ENCODE data around the gene PPARG.
"Not testable (repeated sequence)": the region's sequence is repeated elsewhere in the genome, so short reads cannot be mapped to it uniquely, and the experiment has no call there.

Gene PPARG

DNA sequence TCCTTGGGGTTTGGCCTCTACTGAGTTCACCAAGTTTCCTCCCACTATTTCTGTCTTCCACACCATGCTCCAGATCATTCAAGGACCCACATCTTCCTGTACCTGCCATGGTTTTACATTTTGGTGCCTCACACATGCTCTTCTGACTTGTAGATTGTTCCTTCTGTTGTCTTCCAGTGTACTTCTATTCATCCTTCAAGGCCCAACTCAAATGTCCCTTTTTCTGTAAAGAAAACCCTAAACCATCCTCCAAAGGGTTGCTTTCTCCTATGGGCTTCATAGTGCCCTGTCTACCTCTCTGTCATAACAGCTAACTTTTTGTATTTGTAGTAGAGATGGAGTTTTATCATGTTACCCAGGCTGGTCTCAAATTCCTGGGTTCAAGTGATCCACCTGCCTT, 175.3 kb downstream of the PPARG start:
- TF ChIP-seq, protein P1, sequence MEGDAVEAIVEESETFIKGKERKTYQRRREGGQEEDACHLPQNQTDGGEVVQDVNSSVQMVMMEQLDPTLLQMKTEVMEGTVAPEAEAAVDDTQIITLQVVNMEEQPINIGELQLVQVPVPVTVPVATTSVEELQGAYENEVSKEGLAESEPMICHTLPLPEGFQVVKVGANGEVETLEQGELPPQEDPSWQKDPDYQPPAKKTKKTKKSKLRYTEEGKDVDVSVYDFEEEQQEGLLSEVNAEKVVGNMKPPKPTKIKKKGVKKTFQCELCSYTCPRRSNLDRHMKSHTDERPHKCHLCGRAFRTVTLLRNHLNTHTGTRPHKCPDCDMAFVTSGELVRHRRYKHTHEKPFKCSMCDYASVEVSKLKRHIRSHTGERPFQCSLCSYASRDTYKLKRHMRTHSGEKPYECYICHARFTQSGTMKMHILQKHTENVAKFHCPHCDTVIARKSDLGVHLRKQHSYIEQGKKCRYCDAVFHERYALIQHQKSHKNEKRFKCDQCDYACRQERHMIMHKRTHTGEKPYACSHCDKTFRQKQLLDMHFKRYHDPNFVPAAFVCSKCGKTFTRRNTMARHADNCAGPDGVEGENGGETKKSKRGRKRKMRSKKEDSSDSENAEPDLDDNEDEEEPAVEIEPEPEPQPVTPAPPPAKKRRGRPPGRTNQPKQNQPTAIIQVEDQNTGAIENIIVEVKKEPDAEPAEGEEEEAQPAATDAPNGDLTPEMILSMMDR (IDR thresholded peaks at IDR 0.05; ENCODE audit: low read depth, low read length, missing control alignments): no peak
- H3K4me3 ChIP-seq (ENCODE audit: low read depth, low read length): no peak overlapping the region
- DNase-seq (ENCODE audit: low read depth): no peak

- H3K4me3 ChIP-seq (ENCODE audit: low read depth, low read length): no peak overlapping the region
- DNase-seq (ENCODE audit: low read depth): no peak
- TF ChIP-seq, protein P1 (IDR thresholded peaks at IDR 0.05; ENCODE audit: low read depth, low read length, missing control alignments): no peak
Observed at GRCh38 chr3:12465151-12465835, 176.4 kb downstream of the PPARG start.

DNA sequence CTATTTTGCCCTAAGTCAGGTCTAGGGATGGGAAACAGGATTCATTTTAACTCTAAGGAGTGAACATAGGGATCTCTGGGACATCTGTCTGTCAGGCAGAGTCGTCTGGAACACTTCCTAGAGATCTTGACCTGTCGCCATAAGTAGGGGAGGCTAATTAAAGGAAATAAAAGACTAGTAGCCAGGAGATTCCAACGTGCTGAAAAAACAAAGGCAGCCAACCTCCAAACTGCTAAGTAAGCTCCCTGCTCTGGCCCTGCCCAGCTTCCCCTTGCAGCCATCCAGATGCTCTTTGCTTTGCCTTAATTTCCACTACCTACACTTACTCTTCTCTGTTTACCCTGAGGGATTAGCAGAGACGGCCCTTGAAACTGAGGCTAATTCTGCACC, 177.0 kb downstream of the PPARG start:
- TF ChIP-seq, protein P1 (IDR thresholded peaks at IDR 0.05; ENCODE audit: low read depth, low read length, missing control alignments): no peak
- H3K4me3 ChIP-seq (ENCODE audit: low read depth, low read length): no peak overlapping the region
- no peak for DNase-seq (ENCODE audit: low read depth)

DNA sequence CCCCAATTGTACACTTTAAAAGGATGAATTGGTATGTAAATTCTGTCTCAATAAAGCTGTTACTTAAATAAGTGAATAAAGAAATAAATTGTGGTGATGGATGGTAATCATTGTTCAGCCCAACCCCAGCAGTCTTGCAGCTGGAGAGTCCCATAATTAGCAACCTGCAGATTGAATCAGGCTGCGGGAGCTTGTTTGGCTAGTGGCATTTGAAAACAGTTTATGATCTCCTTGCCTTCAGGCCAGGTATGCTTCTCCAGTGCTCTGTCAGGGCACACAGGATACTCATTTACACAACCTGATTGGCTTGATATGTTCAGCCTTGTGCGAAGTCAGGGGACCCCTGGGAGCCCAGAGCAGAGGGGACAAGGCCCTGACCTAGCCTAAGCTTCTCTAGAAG, 178.9 kb downstream of the PPARG start:
- DNase-seq (ENCODE audit: low read depth): no peak
- TF ChIP-seq, protein P1 (IDR thresholded peaks at IDR 0.05; ENCODE audit: low read depth, low read length, missing control alignments): no peak

DNA sequence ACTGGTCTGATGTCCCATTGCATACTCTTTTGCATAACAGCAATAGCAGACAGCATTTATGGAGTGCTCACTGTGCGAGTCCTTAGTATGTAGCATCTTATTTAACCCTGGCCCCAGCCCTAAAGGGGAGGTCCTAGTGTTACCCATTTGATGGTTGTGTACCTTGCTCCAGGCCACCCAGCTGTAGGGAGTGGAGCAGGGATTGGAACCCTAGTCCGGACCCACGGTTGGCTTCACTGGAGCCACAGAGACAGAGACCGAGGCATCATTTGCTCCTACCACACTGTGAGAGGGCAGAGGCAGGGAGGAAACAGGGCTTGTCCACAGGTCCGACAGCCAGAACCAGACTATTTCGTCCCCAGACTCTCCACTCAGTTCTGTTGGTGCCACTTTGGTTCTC, 179.4 kb downstream of the PPARG start:
- TF ChIP-seq, protein P1 (IDR thresholded peaks at IDR 0.05; ENCODE audit: low read depth, low read length, missing control alignments): no peak
- DNase-seq (ENCODE audit: low read depth): no peak
- no peak overlapping the region for H3K4me3 ChIP-seq (ENCODE audit: low read depth, low read length)

More for the DNA sequence above, 178.9 kb downstream of the PPARG start:
- no peak overlapping the region for H3K4me3 ChIP-seq (ENCODE audit: low read depth, low read length)

DNA sequence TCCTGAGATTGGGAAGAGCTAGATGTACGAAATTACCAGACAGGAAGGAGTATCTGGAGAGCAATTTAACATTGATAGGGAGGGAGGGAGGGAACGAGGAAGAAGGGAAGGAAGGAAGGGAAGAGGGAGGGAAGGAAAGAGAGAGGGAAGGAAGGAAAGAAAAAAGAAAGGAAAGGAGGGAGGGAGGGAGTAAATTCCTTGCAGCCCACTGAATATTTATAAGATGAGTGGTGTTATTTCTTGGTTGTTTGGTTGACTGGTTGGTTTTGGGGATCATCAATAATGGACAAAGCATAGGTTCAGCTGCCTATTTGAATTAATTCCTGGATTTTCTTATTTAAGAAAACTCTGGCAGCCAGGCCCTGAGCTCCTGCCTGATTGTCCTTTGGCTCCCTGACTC, 179.9 kb downstream of the PPARG start:
- DNase-seq (ENCODE audit: low read depth): no peak
- H3K4me3 ChIP-seq (ENCODE audit: low read depth, low read length): no peak overlapping the region
- TF ChIP-seq, protein P1 (IDR thresholded peaks at IDR 0.05; ENCODE audit: low read depth, low read length, missing control alignments): no peak

DNA sequence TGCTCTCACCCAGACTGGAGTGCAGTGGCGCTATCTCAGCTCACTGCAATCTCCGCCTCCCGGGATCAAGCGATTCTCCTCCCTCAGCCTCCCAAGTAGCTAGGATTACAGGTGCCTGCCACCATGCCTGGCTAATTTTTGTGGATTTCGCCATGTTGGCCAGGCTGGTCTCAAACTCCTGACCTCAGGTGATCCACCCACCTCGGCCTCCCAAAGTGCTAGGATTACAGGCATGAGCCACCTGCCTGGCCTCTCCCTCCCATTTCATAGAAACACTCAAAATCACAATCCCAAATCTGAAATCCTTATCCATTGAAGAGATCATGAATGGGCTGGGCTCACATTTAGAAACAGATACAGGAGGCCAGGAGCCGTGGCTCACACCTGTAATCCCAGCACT, 180.4 kb downstream of the PPARG start:
- not testable (repeated sequence) for DNase-seq (ENCODE audit: low read depth); H3K4me3 ChIP-seq (ENCODE audit: low read depth, low read length)

All from GM12864 (cell line).